ENCODE data around the gene ANP32A.

GRCh38 chr15:68764090-68764489, 56.6 kb downstream of the ANP32A start:
- TF ChIP-seq POLR2AphosphoS5 (IDR thresholded peaks at IDR 0.05; ENCODE audit: low read depth, low read length) = no peak
- no peak for TF ChIP-seq REST (IDR thresholded peaks at IDR 0.05; ENCODE audit: insufficient read depth in 1 of 2, low read depth in 2 of 2, low read length in 2 of 2)
- TF ChIP-seq FOXP2 (optimal IDR thresholded peaks at IDR 0.05; ENCODE audit: borderline replicate concordance, extremely low read depth, extremely low read length, insufficient read depth) = no peak
